MCF 10A (cell line): Measurements from ENCODE around the gene ABLIM1. TPM values are rescaled to one million over a fixed set of nuclear protein-coding genes. Genes with fewer than 3 reads are reported as not detected.

Experiments
- BruUV-seq: library from RNA; stranded (reverse); fragments of 400-500 nt; replicated peaks from 2 replicates; lab custom pipeline; 2021; lab: Mats Ljungman, UMichigan
- CTCF ChIA-PET: fragments of 300-600 bp; sonication (Branson Sonifier 250); formaldehyde crosslinking; extraction: SDS; loops from one replicate; lab custom pipeline; 2021; ENCODE audit warnings: antibody characterized with exemption, inconsistent platforms; lab: Yijun Ruan, JAX
- POLR2A ChIA-PET: fragments of 300-600, 350-650 bp; sonication (Branson Sonifier 250); formaldehyde crosslinking; extraction: SDS; loops from one replicate; lab custom pipeline; 2020; ENCODE audit warnings: antibody characterized with exemption, inconsistent platforms; lab: Yijun Ruan, JAX
- DNase-seq: peaks from one replicate; pipeline ENCODE4 v3.0.0-alpha.2; 2018; ENCODE audit not compliant: unreplicated experiment
- H3K27ac Mint-ChIP-seq: one replicate; pipeline ENCODE4 v1.8.0; 2022; ENCODE audit warnings: mild to moderate bottlenecking, low read depth, mixed read lengths; ENCODE audit not compliant: unreplicated experiment
- H3K27me3 Mint-ChIP-seq: one replicate; pipeline ENCODE4 v1.8.0; 2022; ENCODE audit warnings: mixed read lengths; ENCODE audit not compliant: insufficient read depth, unreplicated experiment
- H3K36me3 Mint-ChIP-seq: one replicate; pipeline ENCODE4 v1.8.0; 2022; ENCODE audit warnings: mild to moderate bottlenecking, moderate library complexity, mixed read lengths; ENCODE audit not compliant: insufficient read depth, unreplicated experiment
- H3K4me1 Mint-ChIP-seq: one replicate; pipeline ENCODE4 v1.8.0; 2022; ENCODE audit warnings: mixed read lengths; ENCODE audit not compliant: insufficient read depth, unreplicated experiment
- H3K4me3 Mint-ChIP-seq: one replicate; pipeline ENCODE4 v1.8.0; 2022; ENCODE audit warnings: mild to moderate bottlenecking, moderate library complexity, mixed read lengths; ENCODE audit not compliant: unreplicated experiment
- H3K9me3 Mint-ChIP-seq: one replicate; pipeline ENCODE4 v1.8.0; 2022; ENCODE audit warnings: mixed read lengths; ENCODE audit not compliant: unreplicated experiment
- intact Hi-C: fragments of 100-400 bp; cut with micrococcal nuclease; formaldehyde crosslinking; loops from 2 replicates; pipeline ENCODE4 v1.14.1; 2022
- total RNA-seq: library from RNA; stranded (reverse); gene quantifications from 2 replicates; pipeline ENCODE4 v1.2.3, GENCODE V29; 2022
- TF ChIP-seq, protein P1 (sequence below): fragments of 200-600 bp; IDR thresholded peaks from one replicate; pipeline ENCODE4 v1.8.0; 2022; ENCODE audit warnings: antibody characterized with exemption, mild to moderate bottlenecking; ENCODE audit not compliant: unreplicated experiment

The ABLIM1 gene
- total RNA-seq, 1 experiment from 2014 or later = 94.5 TPM

DNA sequence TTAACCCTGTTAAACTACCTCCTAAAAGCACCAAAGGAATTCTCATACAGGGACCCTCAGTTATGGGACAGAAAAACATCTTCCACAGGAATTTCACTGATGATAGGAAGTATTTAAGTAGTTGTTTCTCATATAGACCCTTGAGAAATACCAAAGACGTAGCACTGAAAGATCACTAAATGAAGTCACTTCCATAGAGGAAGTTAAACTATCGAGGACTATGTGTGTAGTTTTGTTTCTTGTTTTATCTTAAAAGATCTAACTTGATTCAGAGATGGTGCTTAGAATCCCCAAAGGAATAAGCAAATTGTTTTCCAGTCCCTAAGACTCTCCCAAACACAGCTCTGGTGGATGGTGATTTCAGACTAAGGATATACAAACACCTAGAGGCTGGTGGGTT lies 159.0 kb downstream of the ABLIM1 start:
- intact Hi-C loops = no loop called here
- H3K9me3 Mint-ChIP-seq = peaks cover 8% of the 10 kb centered on the region
- no peak for DNase-seq
- no peaks in the 10 kb centered on the region for H3K27me3 Mint-ChIP-seq
- no peaks in the 10 kb centered on the region for H3K36me3 Mint-ChIP-seq
- TF ChIP-seq, protein P1, sequence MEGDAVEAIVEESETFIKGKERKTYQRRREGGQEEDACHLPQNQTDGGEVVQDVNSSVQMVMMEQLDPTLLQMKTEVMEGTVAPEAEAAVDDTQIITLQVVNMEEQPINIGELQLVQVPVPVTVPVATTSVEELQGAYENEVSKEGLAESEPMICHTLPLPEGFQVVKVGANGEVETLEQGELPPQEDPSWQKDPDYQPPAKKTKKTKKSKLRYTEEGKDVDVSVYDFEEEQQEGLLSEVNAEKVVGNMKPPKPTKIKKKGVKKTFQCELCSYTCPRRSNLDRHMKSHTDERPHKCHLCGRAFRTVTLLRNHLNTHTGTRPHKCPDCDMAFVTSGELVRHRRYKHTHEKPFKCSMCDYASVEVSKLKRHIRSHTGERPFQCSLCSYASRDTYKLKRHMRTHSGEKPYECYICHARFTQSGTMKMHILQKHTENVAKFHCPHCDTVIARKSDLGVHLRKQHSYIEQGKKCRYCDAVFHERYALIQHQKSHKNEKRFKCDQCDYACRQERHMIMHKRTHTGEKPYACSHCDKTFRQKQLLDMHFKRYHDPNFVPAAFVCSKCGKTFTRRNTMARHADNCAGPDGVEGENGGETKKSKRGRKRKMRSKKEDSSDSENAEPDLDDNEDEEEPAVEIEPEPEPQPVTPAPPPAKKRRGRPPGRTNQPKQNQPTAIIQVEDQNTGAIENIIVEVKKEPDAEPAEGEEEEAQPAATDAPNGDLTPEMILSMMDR = no peak
- POLR2A ChIA-PET = interaction anchor here (0.7 to 18.1 kb wide), 10 partner anchors 9 to 210 kb away, joined by 3 to 481 read pairs (median 4); no protein-coding TSS in a partner anchor
- TSS peak; percentile 58 for BruUV-seq
- no peak overlapping the region for H3K4me3 Mint-ChIP-seq
- H3K4me1 Mint-ChIP-seq = peaks cover 22% of the 10 kb centered on the region
- no peak overlapping the region for H3K27ac Mint-ChIP-seq
- CTCF ChIA-PET = interaction anchor here (0.6 to 2.7 kb wide), 9 partner anchors 9 to 383 kb away, joined by 3 to 12 read pairs (median 4); no protein-coding TSS in a partner anchor

DNA sequence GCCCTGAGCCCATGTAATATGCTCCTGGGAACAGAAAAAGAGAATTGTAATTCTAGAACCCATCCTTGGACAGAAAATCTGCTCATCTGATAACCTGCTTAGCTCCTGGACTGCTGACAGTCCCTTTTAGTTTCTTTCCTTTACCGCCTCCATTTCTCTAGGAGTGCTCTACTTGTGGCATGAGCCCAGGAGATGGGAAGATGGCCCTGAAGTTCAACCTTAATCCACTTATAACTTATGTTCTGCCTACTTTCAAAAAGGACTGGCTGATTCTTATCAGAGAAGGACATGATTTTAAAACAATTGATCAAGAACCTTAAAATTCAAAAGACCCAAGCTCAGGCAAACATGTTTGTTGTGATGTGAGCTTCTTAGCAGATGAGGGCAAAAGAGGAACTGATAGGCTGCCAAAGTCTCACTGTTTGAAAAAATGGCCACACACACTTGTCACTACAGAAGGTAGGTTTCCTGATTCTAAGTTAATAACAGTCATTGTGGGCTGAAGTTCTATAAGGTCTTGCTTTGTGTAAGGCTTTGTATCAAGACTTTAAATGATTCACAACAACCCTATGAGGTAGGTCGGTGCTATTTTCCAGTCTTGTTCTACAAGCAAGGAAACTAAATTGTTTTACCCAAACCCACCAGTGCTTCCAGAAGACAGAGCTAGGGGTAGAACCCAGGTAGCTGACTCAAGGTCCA lies 159.5 kb downstream of the ABLIM1 start:
- peaks cover 8% of the 10 kb centered on the region for H3K9me3 Mint-ChIP-seq
- TF ChIP-seq, protein P1 = no peak
- no TSS peak for BruUV-seq
- intact Hi-C loops = no loop called here
- no peak overlapping the region for H3K4me3 Mint-ChIP-seq
- ChIA-PET CTCF (interaction anchor here (0.6 to 2.7 kb wide), 11 partner anchors 8 to 382 kb away, joined by 3 to 12 read pairs (median 3); no protein-coding TSS in a partner anchor), POLR2A (interaction anchor here (0.6 to 18.1 kb wide), 9 partner anchors 9 to 625 kb away, joined by 3 to 481 read pairs (median 5); no protein-coding TSS in a partner anchor)
- no peaks in the 10 kb centered on the region for H3K27me3 Mint-ChIP-seq
- no peak for DNase-seq
- H3K27ac Mint-ChIP-seq = peak overlapping the region; percentile 16
- no peaks in the 10 kb centered on the region for H3K36me3 Mint-ChIP-seq
- peaks cover 22% of the 10 kb centered on the region for H3K4me1 Mint-ChIP-seq

DNA sequence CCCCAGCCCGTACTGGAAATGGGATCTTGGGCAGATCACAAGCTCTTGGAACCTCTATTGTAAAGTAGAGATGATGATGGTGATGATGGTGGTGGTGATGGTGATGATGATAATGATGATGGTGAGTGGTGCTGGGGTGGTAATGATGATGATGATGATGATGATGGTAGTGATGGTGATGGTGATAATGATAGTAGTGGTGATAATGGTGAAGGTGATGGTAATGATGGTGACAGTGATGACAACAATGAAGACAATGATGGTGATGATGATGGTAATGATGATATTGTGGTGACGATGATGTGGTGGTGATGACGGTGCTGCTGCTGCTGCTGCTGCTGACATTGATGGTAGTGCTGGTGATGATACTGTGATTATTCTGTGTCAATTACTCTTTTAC lies 162.8 kb downstream of the ABLIM1 start:
- TF ChIP-seq, protein P1 = no peak
- ChIA-PET POLR2A (interaction anchor here (18.1 kb wide), 1 partner anchor 25 kb away, joined by 481 read pairs; no protein-coding TSS in a partner anchor), CTCF (interaction anchor here (1.0 kb wide), 1 partner anchor 13 kb away, joined by 7 read pairs; no protein-coding TSS in a partner anchor)
- intact Hi-C loops = no loop called here
- BruUV-seq = no TSS peak
- no peak for DNase-seq
- Mint-ChIP-seq H3K9me3 (peaks cover 8% of the 10 kb centered on the region), H3K4me3 (no peak overlapping the region), H3K36me3 (no peaks in the 10 kb centered on the region), H3K4me1 (peaks cover 29% of the 10 kb centered on the region), H3K27ac (no peak overlapping the region), H3K27me3 (no peaks in the 10 kb centered on the region)

DNA sequence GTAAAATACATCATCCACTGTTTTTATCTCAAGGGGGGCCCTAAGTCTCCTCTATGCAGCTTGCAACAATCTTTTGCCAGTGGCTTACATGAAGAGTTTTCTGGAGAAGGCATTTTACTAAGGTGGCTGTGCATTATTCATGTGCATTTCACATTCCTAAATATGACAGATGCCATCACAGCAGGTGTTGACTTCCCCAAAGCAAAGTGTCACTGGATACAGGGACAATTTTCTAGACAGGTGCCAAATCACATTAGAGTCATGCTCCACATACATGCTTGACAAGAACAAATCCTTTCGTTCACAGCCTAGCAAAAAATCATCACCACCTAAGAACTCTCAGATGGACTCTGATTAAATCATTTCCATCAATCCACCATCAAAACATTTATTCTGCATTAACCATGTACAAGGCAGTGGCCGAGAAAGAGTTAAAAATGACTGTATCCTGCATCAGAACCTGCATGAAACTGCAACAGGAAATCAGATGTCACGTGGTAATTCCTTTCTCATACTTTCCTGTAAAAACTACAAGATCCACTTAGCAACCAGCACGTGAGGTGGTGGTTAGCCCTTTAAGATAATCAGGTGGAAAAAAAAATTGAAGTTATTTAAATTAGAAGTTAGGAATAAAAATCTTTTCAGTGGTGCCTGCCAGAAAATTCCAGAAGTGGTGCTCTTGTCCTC lies 165.6 kb downstream of the ABLIM1 start:
- ChIA-PET POLR2A (interaction anchor here (0.9 to 3.4 kb wide), 5 partner anchors 8 to 34 kb away, joined by 3 to 26 read pairs (median 5); no protein-coding TSS in a partner anchor), CTCF (interaction anchor here (0.7 to 2.8 kb wide), 6 partner anchors 14 to 189 kb away, joined by 3 to 13 read pairs (median 4); no protein-coding TSS in a partner anchor)
- H3K4me1 Mint-ChIP-seq = peaks cover 25% of the 10 kb centered on the region
- no peak for DNase-seq
- BruUV-seq = no TSS peak
- no peak overlapping the region for H3K4me3 Mint-ChIP-seq
- peaks cover 13% of the 10 kb centered on the region for H3K36me3 Mint-ChIP-seq
- H3K27me3 Mint-ChIP-seq = no peaks in the 10 kb centered on the region
- TF ChIP-seq, protein P1 = no peak
- no peak overlapping the region for H3K27ac Mint-ChIP-seq
- H3K9me3 Mint-ChIP-seq = peaks cover 8% of the 10 kb centered on the region
- intact Hi-C loops = no loop called here
